Measurements from ENCODE around the gene SLC25A44. TPM values are rescaled to one million over a fixed set of nuclear protein-coding genes. Genes with fewer than 3 reads are reported as not detected.
A peak's percentile ranks its signal among the peaks of the same experiment; 100 is the strongest.

SLC25A44 gene
- total RNA-seq, 1 donor: 18.6 TPM

- TF ChIP-seq CTCF (IDR thresholded peaks at IDR 0.05; ENCODE audit: insufficient read depth, low read depth, low read length): no peak
- no peak overlapping the region for H3K4me3 ChIP-seq (ENCODE audit: low read depth, low read length)
- DNase-seq (ENCODE audit: low read depth): no peak
Measured at GRCh38 chr1:156229809-156230472, 36.0 kb downstream of the SLC25A44 start.

- no peak overlapping the region for H3K4me3 ChIP-seq (ENCODE audit: low read depth, low read length)
- no peak for DNase-seq (ENCODE audit: low read depth)
- TF ChIP-seq CTCF (IDR thresholded peaks at IDR 0.05; ENCODE audit: insufficient read depth, low read depth, low read length): no peak
Measured at GRCh38 chr1:156230473-156230837, 36.6 kb downstream of the SLC25A44 start.

- DNase-seq (ENCODE audit: low read depth): no peak
- no peak for TF ChIP-seq CTCF (IDR thresholded peaks at IDR 0.05; ENCODE audit: insufficient read depth, low read depth, low read length)
- no peak overlapping the region for H3K4me3 ChIP-seq (ENCODE audit: low read depth, low read length)
Measured at GRCh38 chr1:156232201-156232894, 38.4 kb downstream of the SLC25A44 start.

- no peak for TF ChIP-seq CTCF (IDR thresholded peaks at IDR 0.05; ENCODE audit: insufficient read depth, low read depth, low read length)
- peak; percentile 81 for DNase-seq (ENCODE audit: low read depth)
- H3K4me3 ChIP-seq (ENCODE audit: low read depth, low read length): no peak overlapping the region
Measured at GRCh38 chr1:156233426-156234127, 39.7 kb downstream of the SLC25A44 start.

- no peak overlapping the region for H3K4me3 ChIP-seq (ENCODE audit: low read depth, low read length)
- no peak for TF ChIP-seq CTCF (IDR thresholded peaks at IDR 0.05; ENCODE audit: insufficient read depth, low read depth, low read length)
- DNase-seq (ENCODE audit: low read depth): no peak
Measured at GRCh38 chr1:156236164-156236563, 42.3 kb downstream of the SLC25A44 start.

GRCh38 chr1:156238248-156238647, 44.3 kb downstream of the SLC25A44 start:
- DNase-seq (ENCODE audit: low read depth): no peak
- no peak for TF ChIP-seq CTCF (IDR thresholded peaks at IDR 0.05; ENCODE audit: insufficient read depth, low read depth, low read length)
- no peak overlapping the region for H3K4me3 ChIP-seq (ENCODE audit: low read depth, low read length)

Measured in fibroblast of villous mesenchyme (primary cell).